OCI-LY3 (cell line): ENCODE data around the gene BHMT2.

Experiments
- CTCF ChIP-seq: fragments of 200-600, 300-600 bp; sonication (generic); IDR thresholded peaks from 2 replicates; pipeline ENCODE4 v1.5.1; 2014; ENCODE audit warnings: antibody characterized with exemption, low read length, low read depth
- EZH2phosphoT487 ChIP-seq: fragments of 200-600 bp; shearing (Covaris generic); IDR thresholded peaks from 2 replicates; pipeline ENCODE4 v1.6.1; 2018; ENCODE audit warnings: antibody characterized with exemption, mixed run types, low read depth

GRCh38 chr5:79069488-79070349 lies at the start of gene BHMT2, which contains the start of gene DMGDH:
- TF ChIP-seq CTCF (no peak), EZH2phosphoT487 (no peak)
